ENCODE data around the gene TIRAP.

The TIRAP gene

DNA sequence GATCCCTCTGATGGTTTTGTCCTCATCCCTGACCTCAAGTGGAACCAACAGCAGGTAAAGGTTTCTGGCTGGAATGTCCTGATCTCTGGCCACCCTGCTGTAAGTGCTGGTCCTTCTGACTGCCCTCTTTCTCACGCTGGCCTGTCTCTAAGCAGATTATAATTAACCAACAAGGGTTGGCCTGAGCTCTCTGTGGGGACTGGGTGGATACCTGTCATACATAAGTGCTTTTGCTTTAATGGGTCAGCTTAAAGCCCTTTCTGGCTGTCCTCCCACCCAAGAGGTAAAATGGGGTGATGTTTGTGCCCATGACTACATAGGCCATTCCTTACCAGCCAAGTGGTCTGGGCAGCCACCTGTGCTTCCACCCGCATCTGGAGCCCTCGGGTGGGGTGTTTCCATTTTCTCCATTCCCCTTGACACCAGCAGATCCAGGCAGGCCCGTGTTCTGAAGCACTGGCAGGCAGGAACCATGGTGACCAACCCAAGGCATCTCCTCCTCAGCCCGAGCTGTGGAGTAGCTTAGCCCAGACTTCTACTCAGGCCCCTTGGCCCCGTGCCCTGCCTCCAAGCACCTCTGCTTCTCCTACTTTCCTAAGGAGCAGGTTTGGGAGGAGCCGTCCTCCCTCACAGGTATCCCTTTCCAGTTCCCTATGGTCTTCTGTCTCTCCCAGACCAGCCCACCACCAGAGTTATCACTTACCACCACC, 55.6 kb downstream of the TIRAP start:
- no peaks in the 10 kb centered on the region for H3K9me3 ChIP-seq (ENCODE audit: control extremely low read depth in 1 of 5, control insufficient read depth in 4 of 5, insufficient read depth in 2 of 5, low read depth in 1 of 5, low read length in 4 of 5)
- no peaks in the 10 kb centered on the region for H3K27me3 ChIP-seq (replicated peaks in 2 of 5; ENCODE audit: control insufficient read depth in 4 of 5, insufficient read depth in 5 of 5, low read length in 4 of 5)
- H3K27ac ChIP-seq (ENCODE audit: insufficient read depth in 1 of 2, low read depth in 1 of 2, low read length in 2 of 2, poor library complexity in 1 of 2, severe bottlenecking in 2 of 2) = no peak overlapping the region
- peaks cover 0 to 74% (median 49%) of the 10 kb centered on the region in 4 experiments for H3K4me1 ChIP-seq (ENCODE audit: control extremely low read depth in 1 of 4, control insufficient read depth in 4 of 4, insufficient read depth in 4 of 4, low read length in 3 of 4)
- ChIA-PET CTCF (interaction anchor here (1.0 to 2.2 kb wide), 5 partner anchors 9 to 54 kb away, joined by 3 to 6 read pairs (median 4); partner anchors contain the start of gene ST3GAL4), POLR2A (no interaction called here)
- H3K36me3 ChIP-seq (ENCODE audit: control insufficient read depth in 4 of 4, insufficient read depth in 4 of 4, low read length in 3 of 4) = peaks cover 2 to 51% (median 22%) of the 10 kb centered on the region in 4 experiments
- WGBS (ENCODE audit: insufficient coverage) = 100% methylated on average over 7 of the region's 7 CpGs
- DNase-seq = no peak
- H3K4me3 ChIP-seq (ENCODE audit: control insufficient read depth in 1 of 7, extremely low read depth in 1 of 7, insufficient read depth in 4 of 7, low read depth in 2 of 7, low read length in 6 of 7) = no peak overlapping the region

DNA sequence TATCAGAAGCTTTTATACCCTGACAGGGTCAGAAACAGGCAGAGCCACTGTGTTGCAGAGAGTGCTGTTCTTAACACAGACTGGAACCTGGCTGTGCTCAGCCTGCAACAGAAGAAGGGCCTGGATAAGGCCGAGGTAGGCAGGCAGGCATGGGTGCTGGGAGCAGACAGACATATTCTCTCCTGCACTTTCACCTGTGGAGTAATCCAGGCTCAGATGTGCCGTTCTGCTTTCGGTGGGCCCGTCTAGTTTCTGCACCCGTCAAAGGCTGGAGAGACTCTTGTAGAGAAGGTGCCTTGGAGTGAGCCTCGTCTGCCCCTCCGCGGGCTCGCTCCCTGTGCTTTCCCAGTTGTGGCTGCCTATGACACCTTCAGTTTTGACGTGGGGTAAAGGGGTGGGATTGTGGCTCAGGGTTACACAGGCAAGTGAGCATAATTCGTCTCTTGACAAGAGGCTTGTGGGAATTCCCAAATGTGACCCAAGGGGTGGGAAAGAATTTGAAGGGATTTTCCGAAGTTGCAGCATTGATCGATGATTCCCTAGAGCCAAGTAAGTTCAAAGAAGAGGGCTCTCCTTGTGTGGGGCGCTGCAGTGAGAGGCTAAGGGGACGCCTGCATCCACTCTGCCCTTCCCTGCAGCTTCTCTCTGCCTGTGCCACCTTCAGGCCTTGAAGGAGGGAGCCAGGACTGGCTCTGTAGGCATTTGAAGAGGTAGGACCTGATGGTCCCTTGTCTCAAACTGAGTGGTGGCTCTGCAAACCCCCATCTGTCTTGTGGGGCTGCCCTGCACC, 56.4 kb downstream of the TIRAP start:
- H3K4me1 ChIP-seq (ENCODE audit: control extremely low read depth in 1 of 4, control insufficient read depth in 4 of 4, insufficient read depth in 4 of 4, low read length in 3 of 4) = peaks cover 0 to 78% (median 54%) of the 10 kb centered on the region in 4 experiments
- no peak overlapping the region for H3K4me3 ChIP-seq (ENCODE audit: control insufficient read depth in 1 of 7, extremely low read depth in 1 of 7, insufficient read depth in 4 of 7, low read depth in 2 of 7, low read length in 6 of 7)
- WGBS (ENCODE audit: insufficient coverage) = 96% methylated on average over 8 of the region's 15 CpGs
- H3K9me3 ChIP-seq (ENCODE audit: control extremely low read depth in 1 of 5, control insufficient read depth in 4 of 5, insufficient read depth in 2 of 5, low read depth in 1 of 5, low read length in 4 of 5) = no peaks in the 10 kb centered on the region
- ChIA-PET POLR2A (interaction anchor here (0.7 kb wide), 1 partner anchor 20 kb away, joined by 3 read pairs; no protein-coding TSS in a partner anchor), CTCF (interaction anchor here (0.6 to 0.9 kb wide), 2 partner anchors 28 to 925 kb away, joined by 3 read pairs; no protein-coding TSS in a partner anchor)
- H3K36me3 ChIP-seq (ENCODE audit: control insufficient read depth in 4 of 4, insufficient read depth in 4 of 4, low read length in 3 of 4) = peaks cover 5 to 56% (median 24%) of the 10 kb centered on the region in 4 experiments
- H3K27ac ChIP-seq (ENCODE audit: insufficient read depth in 1 of 2, low read depth in 1 of 2, low read length in 2 of 2, poor library complexity in 1 of 2, severe bottlenecking in 2 of 2) = no peak overlapping the region
- no peak for DNase-seq
- no peaks in the 10 kb centered on the region for H3K27me3 ChIP-seq (replicated peaks in 2 of 5; ENCODE audit: control insufficient read depth in 4 of 5, insufficient read depth in 5 of 5, low read length in 4 of 5)

DNA sequence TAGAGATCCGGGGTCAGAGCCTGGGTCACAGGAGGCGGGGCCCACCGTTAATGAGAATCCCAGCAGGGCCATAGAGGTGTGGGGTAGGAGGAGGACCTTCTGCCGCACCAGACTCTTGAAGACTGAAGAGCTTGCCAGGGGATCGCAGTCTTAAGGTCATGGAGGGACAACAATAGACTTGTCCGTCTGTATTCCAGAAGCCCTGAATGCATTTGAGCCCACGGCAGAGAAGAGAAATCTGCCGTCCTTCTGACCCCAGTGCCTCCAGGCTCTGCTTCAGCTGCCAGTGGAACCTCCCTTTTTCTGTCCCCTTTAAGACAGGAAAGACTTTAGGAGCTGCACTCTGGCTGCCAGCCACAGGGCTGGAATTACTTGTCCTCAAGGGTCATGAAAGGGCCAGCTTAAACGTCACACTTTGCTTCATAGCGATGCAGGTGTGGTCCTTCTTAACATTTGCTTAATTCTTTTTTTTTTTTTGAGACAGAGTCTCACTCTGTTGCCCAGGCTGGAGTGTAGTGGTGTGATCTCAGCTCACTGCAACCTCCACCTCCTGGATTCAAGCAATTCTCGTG, 57.1 kb downstream of the TIRAP start:
- DNase-seq = no peak
- ChIA-PET CTCF (interaction anchor here (0.6 to 0.9 kb wide), 2 partner anchors 29 to 926 kb away, joined by 3 read pairs; no protein-coding TSS in a partner anchor), POLR2A (interaction anchor here (0.7 kb wide), 1 partner anchor 19 kb away, joined by 3 read pairs; no protein-coding TSS in a partner anchor)
- WGBS (ENCODE audit: insufficient coverage) = 98% methylated on average over 10 of the region's 11 CpGs
- H3K4me1 ChIP-seq (ENCODE audit: control extremely low read depth in 1 of 4, control insufficient read depth in 4 of 4, insufficient read depth in 4 of 4, low read length in 3 of 4) = peaks cover 0 to 80% (median 59%) of the 10 kb centered on the region in 4 experiments
- H3K27ac ChIP-seq (ENCODE audit: insufficient read depth in 1 of 2, low read depth in 1 of 2, low read length in 2 of 2, poor library complexity in 1 of 2, severe bottlenecking in 2 of 2) = no peak overlapping the region
- H3K4me3 ChIP-seq (ENCODE audit: control insufficient read depth in 1 of 7, extremely low read depth in 1 of 7, insufficient read depth in 4 of 7, low read depth in 2 of 7, low read length in 6 of 7) = no peak overlapping the region
- H3K9me3 ChIP-seq (ENCODE audit: control extremely low read depth in 1 of 5, control insufficient read depth in 4 of 5, insufficient read depth in 2 of 5, low read depth in 1 of 5, low read length in 4 of 5) = no peaks in the 10 kb centered on the region
- H3K27me3 ChIP-seq (replicated peaks in 2 of 5; ENCODE audit: control insufficient read depth in 4 of 5, insufficient read depth in 5 of 5, low read length in 4 of 5) = no peaks in the 10 kb centered on the region
- peaks cover 5 to 58% (median 23%) of the 10 kb centered on the region in 4 experiments for H3K36me3 ChIP-seq (ENCODE audit: control insufficient read depth in 4 of 4, insufficient read depth in 4 of 4, low read length in 3 of 4)

DNA sequence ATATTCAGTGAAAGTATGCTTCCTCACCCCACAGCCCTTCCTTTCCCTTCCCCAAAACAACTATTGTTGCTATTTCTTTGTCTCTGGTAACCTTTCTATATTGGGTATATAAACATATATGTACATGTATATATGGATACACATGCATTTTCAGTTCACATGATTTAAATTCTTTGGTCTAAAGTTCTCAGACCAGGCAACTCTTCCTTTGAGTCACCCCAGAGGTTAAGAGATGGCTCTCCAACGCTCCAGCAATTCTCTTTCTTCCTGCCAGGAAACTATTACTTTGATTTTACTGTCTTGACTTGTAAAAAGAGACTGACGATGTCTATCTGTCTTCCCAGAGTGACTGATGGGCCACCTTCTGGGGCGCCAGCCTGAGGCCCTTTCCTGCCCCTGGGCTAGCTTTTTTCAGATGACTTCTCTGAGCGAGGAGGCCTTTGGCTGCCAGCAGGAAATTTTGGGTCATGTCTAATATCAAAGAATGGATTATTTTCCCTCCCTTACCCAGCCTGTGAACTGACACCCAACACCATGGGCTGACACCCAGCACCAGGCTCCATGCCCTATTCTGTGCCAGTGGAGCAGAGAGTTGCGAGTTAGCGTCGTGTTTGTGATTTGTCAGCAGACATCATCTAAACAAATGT, 58.2 kb downstream of the TIRAP start:
- Histone ChIP-seq H3K36me3 (ENCODE audit: control insufficient read depth in 4 of 4, insufficient read depth in 4 of 4, low read length in 3 of 4) (peaks cover 5 to 58% (median 23%) of the 10 kb centered on the region in 4 experiments), H3K9me3 (ENCODE audit: control extremely low read depth in 1 of 5, control insufficient read depth in 4 of 5, insufficient read depth in 2 of 5, low read depth in 1 of 5, low read length in 4 of 5) (no peaks in the 10 kb centered on the region), H3K4me1 (ENCODE audit: control extremely low read depth in 1 of 4, control insufficient read depth in 4 of 4, insufficient read depth in 4 of 4, low read length in 3 of 4) (peaks cover 3 to 80% (median 60%) of the 10 kb centered on the region in 4 experiments), H3K27ac (ENCODE audit: insufficient read depth in 1 of 2, low read depth in 1 of 2, low read length in 2 of 2, poor library complexity in 1 of 2, severe bottlenecking in 2 of 2) (no peak overlapping the region), H3K4me3 (ENCODE audit: control insufficient read depth in 1 of 7, extremely low read depth in 1 of 7, insufficient read depth in 4 of 7, low read depth in 2 of 7, low read length in 6 of 7) (no peak overlapping the region), H3K27me3 (replicated peaks in 2 of 5; ENCODE audit: control insufficient read depth in 4 of 5, insufficient read depth in 5 of 5, low read length in 4 of 5) (no peaks in the 10 kb centered on the region)
- no peak for DNase-seq
- ChIA-PET POLR2A (interaction anchor here (0.5 kb wide), 1 partner anchor 23 kb away, joined by 3 read pairs; no protein-coding TSS in a partner anchor), CTCF (interaction anchor here (1.5 kb wide), 1 partner anchor 30 kb away, joined by 10 read pairs; no protein-coding TSS in a partner anchor)
- 68% methylated on average over 6 of the region's 7 CpGs for WGBS (ENCODE audit: insufficient coverage)

DNA sequence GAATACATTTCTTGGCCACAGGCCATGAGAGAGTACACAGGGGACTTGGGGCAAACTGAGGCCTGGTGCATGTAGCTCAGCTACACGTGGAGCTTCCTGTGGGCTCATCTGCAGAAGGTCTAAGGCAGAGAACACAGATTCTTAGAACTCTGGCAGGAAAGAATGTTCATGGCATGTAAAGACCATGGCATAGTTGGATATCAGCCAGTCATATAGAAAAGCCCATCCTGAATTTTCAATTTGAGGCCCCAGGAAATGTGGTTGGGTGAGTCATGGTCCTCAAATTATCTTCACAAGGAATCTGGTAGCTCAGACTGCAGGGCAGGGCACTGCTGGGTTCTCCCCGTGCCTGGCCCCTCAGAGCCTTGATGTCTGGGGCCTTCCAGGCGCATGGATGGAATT, 58.9 kb downstream of the TIRAP start:
- peak in 2 of 3 donors; percentile 64 to 73 for DNase-seq
- WGBS (ENCODE audit: insufficient coverage) = 31% methylated on average over 3 of the region's 3 CpGs
- peaks cover 5 to 62% (median 23%) of the 10 kb centered on the region in 4 experiments for H3K36me3 ChIP-seq (ENCODE audit: control insufficient read depth in 4 of 4, insufficient read depth in 4 of 4, low read length in 3 of 4)
- no peaks in the 10 kb centered on the region for H3K9me3 ChIP-seq (ENCODE audit: control extremely low read depth in 1 of 5, control insufficient read depth in 4 of 5, insufficient read depth in 2 of 5, low read depth in 1 of 5, low read length in 4 of 5)
- H3K4me1 ChIP-seq (ENCODE audit: control extremely low read depth in 1 of 4, control insufficient read depth in 4 of 4, insufficient read depth in 4 of 4, low read length in 3 of 4) = peaks cover 3 to 80% (median 60%) of the 10 kb centered on the region in 4 experiments
- no peak overlapping the region for H3K4me3 ChIP-seq (ENCODE audit: control insufficient read depth in 1 of 7, extremely low read depth in 1 of 7, insufficient read depth in 4 of 7, low read depth in 2 of 7, low read length in 6 of 7)
- no peaks in the 10 kb centered on the region for H3K27me3 ChIP-seq (replicated peaks in 2 of 5; ENCODE audit: control insufficient read depth in 4 of 5, insufficient read depth in 5 of 5, low read length in 4 of 5)
- ChIA-PET POLR2A (interaction anchor here (0.5 to 1.2 kb wide), 2 partner anchors 23 to 24 kb away, joined by 3 to 4 read pairs; no protein-coding TSS in a partner anchor), CTCF (interaction anchor here (0.9 to 1.5 kb wide), 2 partner anchors 29 to 31 kb away, joined by 3 to 10 read pairs; no protein-coding TSS in a partner anchor)
- H3K27ac ChIP-seq (ENCODE audit: insufficient read depth in 1 of 2, low read depth in 1 of 2, low read length in 2 of 2, poor library complexity in 1 of 2, severe bottlenecking in 2 of 2) = peak overlapping the region in 1 of 2 experiments; percentile 3

DNA sequence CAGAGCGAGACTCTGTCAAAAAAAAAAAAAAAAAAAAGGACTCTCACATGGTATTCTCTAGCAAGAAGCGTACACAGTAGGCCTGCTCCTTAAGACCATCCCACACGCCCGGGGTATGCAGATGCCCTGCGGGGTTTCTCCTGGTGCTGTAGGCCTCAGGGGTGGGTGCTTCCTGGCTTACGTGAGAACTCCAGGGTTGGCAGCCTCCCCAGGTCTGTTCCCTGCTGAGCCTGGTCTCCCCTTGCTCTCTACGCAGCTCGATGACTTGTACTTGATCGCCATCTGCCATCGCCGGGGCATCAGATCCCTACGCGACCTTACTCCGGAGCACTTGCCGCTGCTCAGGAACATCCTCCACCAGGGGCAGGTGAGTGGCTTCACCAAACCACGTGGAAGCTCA, 60.2 kb downstream of the TIRAP start:
- no peak for DNase-seq
- H3K9me3 ChIP-seq (ENCODE audit: control extremely low read depth in 1 of 5, control insufficient read depth in 4 of 5, insufficient read depth in 2 of 5, low read depth in 1 of 5, low read length in 4 of 5) = no peaks in the 10 kb centered on the region
- POLR2A ChIA-PET = interaction anchor here (1.2 kb wide), 1 partner anchor 24 kb away, joined by 4 read pairs; no protein-coding TSS in a partner anchor
- H3K36me3 ChIP-seq (ENCODE audit: control insufficient read depth in 4 of 4, insufficient read depth in 4 of 4, low read length in 3 of 4) = peaks cover 5 to 66% (median 24%) of the 10 kb centered on the region in 4 experiments
- no peaks in the 10 kb centered on the region for H3K27me3 ChIP-seq (replicated peaks in 2 of 5; ENCODE audit: control insufficient read depth in 4 of 5, insufficient read depth in 5 of 5, low read length in 4 of 5)
- H3K27ac ChIP-seq (ENCODE audit: insufficient read depth in 1 of 2, low read depth in 1 of 2, low read length in 2 of 2, poor library complexity in 1 of 2, severe bottlenecking in 2 of 2) = no peak overlapping the region
- CTCF ChIA-PET = interaction anchor here (1.3 kb wide), 1 partner anchor 11 kb away, joined by 4 read pairs; no protein-coding TSS in a partner anchor
- H3K4me3 ChIP-seq (ENCODE audit: control insufficient read depth in 1 of 7, extremely low read depth in 1 of 7, insufficient read depth in 4 of 7, low read depth in 2 of 7, low read length in 6 of 7) = no peak overlapping the region
- 97% methylated on average over 15 of the region's 16 CpGs for WGBS (ENCODE audit: insufficient coverage)
- H3K4me1 ChIP-seq (ENCODE audit: control extremely low read depth in 1 of 4, control insufficient read depth in 4 of 4, insufficient read depth in 4 of 4, low read length in 3 of 4) = peaks cover 3 to 78% (median 56%) of the 10 kb centered on the region in 4 experiments

All from common myeloid progenitor, CD34-positive (primary cell).